Uterus (tissue), 4 donors: Measurements from ENCODE around the gene ARPP21. TPM values are rescaled to one million over a fixed set of nuclear protein-coding genes. Genes with fewer than 3 reads are reported as not detected.

Experiments used
- DNase-seq, 2 donors: peaks; one replicate each; pipeline ENCODE4 v3.0.0-alpha.2; 2019 to 2020
- H3K27ac ChIP-seq, 2 donors: fragments of 200-600 bp; sonication (generic); 1 replicate in 1 of 2; 2 replicates in 1 of 2; pipeline ENCODE4 v1.5.1; 2016 to 2018
- H3K27me3 ChIP-seq, 2 donors: fragments of 200-600 bp; sonication (generic); one replicate each; pipeline ENCODE4 v1.5.1; 2018 to 2019; ENCODE audit warnings: control low read depth in 1 of 2
- H3K36me3 ChIP-seq, 2 donors: fragments of 200-600 bp; sonication (generic); one replicate each; pipeline ENCODE4 v1.5.1; 2019; ENCODE audit warnings: control low read depth in 1 of 2
- H3K4me1 ChIP-seq, 2 donors: fragments of 200-600 bp; sonication (generic); one replicate each; pipeline ENCODE4 v1.5.1; 2018 to 2019; ENCODE audit warnings: control low read depth in 1 of 2
- H3K4me3 ChIP-seq, 2 donors: fragments of 200-600 bp; sonication (generic); 1 replicate in 1 of 2; 2 replicates in 1 of 2; pipeline ENCODE4 v1.5.1; 2018 to 2019; ENCODE audit warnings: mild to moderate bottlenecking in 1 of 2
- H3K9me3 ChIP-seq, 2 donors: fragments of 200-600 bp; sonication (generic); one replicate each; pipeline ENCODE4 v1.5.1; 2019; ENCODE audit warnings: control low read depth in 1 of 2
- POLR2A ChIP-seq, 2 donors: fragments of 450-650 bp; IDR thresholded peaks; one replicate each; pipeline ENCODE4 v1.6.1; 2016; ENCODE audit warnings: antibody characterized with exemption in 2 of 2, mild to moderate bottlenecking in 1 of 2, moderate library complexity in 1 of 2
- intact Hi-C: fragments of 100-400 bp; cut with DNase I; formaldehyde crosslinking; loops from one replicate; pipeline ENCODE4 v1.15.1; 2023; ENCODE audit warnings: low total_unique reads
- total RNA-seq, 4 donors: library from RNA; depleted of rRNA in 3 of 4; stranded (reverse); fragments of >200 nt in 3 of 4; gene quantifications; one replicate each; pipeline versions ENCODE4 v1.1.0 to v1.2.4, GENCODE V29; 2014 to 2023
- TF ChIP-seq, protein P1 (sequence below), 4 experiments: fragments of 200-600 bp in 2 of 4; fragments of 450-650 bp in 2 of 4; sonication (generic) in 2 of 4; IDR thresholded peaks; one replicate each; pipeline ENCODE4 v1.5.1; 2016 to 2019; ENCODE audit warnings: antibody characterized with exemption in 4 of 4, mild to moderate bottlenecking in 2 of 4, moderate library complexity in 1 of 4
- donor health status: DM: yes; HTN: yes; CAD: no.

Gene ARPP21
- total RNA-seq, 4 donors from 2014 or later: 1.2 TPM; not detected in 3

DNA sequence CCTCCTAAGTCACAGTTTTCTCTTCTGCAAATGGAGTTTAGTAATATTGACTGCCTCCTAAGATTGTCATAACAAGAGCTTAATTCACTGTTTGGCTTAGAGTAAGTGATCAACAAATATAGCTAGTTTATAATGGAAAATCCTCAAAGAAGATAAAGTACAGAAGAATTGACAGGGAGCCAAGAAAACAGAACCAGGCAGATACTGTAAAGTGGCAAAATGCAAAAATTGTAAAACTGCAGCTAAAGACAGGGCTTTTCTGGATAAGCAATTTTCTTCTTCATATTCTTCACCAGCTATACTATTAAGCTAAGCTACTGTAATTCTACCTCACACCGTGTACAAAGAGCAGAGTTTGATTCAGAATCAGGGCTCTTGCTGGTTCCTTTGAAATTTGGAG is 148.6 kb downstream of the ARPP21 start:
- no peak overlapping the region for H3K4me3 ChIP-seq
- H3K27ac ChIP-seq: no peak overlapping the region
- TF ChIP-seq POLR2A (IDR thresholded peaks at IDR 0.05): no peak
- TF ChIP-seq, protein P1, sequence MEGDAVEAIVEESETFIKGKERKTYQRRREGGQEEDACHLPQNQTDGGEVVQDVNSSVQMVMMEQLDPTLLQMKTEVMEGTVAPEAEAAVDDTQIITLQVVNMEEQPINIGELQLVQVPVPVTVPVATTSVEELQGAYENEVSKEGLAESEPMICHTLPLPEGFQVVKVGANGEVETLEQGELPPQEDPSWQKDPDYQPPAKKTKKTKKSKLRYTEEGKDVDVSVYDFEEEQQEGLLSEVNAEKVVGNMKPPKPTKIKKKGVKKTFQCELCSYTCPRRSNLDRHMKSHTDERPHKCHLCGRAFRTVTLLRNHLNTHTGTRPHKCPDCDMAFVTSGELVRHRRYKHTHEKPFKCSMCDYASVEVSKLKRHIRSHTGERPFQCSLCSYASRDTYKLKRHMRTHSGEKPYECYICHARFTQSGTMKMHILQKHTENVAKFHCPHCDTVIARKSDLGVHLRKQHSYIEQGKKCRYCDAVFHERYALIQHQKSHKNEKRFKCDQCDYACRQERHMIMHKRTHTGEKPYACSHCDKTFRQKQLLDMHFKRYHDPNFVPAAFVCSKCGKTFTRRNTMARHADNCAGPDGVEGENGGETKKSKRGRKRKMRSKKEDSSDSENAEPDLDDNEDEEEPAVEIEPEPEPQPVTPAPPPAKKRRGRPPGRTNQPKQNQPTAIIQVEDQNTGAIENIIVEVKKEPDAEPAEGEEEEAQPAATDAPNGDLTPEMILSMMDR (IDR thresholded peaks at IDR 0.05): no peak
- no peak for DNase-seq
- H3K36me3 ChIP-seq: no peaks in the 10 kb centered on the region
- H3K9me3 ChIP-seq: no peaks in the 10 kb centered on the region
- intact Hi-C loops: no loop called here
- H3K4me1 ChIP-seq: no peaks in the 10 kb centered on the region
- no peaks in the 10 kb centered on the region for H3K27me3 ChIP-seq

DNA sequence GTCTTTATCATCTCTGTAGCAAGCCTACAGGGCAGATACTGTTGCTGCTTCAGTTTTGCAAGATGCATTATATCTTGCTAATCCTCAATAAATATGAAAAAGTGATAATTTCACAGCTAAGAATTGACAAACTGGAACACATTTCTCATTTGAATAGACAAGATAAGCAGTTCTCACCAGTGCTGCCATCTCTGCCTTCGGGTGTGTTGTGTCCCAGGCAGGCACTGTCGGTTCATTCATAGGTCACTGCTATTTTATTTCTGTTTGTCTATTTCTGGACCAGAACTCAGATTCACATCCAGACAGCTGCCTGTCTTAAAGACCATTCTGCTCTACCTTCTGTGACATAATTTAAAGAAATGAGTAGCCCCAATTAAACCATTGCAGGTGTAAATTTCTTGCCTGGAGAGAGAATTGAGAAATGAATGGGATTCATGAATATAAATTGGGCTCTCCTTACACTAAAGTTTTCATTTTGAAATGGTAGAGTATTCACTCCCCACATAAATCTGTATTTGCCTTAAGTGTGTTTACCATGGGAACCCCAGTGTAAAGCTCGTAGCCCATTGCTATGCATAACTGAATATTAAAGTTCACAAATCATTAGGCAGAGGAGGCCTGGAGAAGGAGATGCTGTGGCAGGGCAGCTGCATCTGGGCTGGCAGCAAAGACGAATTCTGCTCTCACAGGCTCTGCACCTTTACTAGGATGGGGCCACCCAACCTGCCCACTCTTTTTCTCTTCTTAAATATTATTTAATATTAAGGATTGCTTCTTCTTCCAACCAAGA is 149.9 kb downstream of the ARPP21 start:
- Histone ChIP-seq H3K36me3 (no peaks in the 10 kb centered on the region), H3K4me3 (no peak overlapping the region), H3K4me1 (no peaks in the 10 kb centered on the region), H3K27me3 (no peaks in the 10 kb centered on the region), H3K9me3 (no peaks in the 10 kb centered on the region), H3K27ac (no peak overlapping the region)
- no peak for DNase-seq
- intact Hi-C loops: no loop called here
- no peak for TF ChIP-seq POLR2A (IDR thresholded peaks at IDR 0.05)
- TF ChIP-seq, protein P1 (IDR thresholded peaks at IDR 0.05): no peak

DNA sequence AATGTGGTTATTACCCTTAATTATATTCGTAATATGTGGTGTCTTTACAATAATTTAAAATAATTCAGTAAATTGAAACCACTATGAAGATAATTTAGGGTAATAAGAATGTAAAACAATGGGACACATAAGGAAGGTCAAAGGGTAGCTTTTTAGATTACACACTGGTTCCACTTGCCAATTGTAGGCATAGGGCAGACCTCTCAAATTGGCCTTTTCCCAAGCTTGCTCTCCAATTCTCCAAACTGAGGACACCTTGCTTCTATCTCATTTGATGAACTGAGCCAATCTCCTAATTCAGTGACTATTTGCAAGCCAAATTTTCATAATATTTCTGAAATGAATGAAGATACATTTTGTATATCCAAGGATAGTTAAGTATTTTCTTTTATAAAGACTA is 151.4 kb downstream of the ARPP21 start:
- H3K4me1 ChIP-seq: no peaks in the 10 kb centered on the region
- no peak for DNase-seq
- no peaks in the 10 kb centered on the region for H3K27me3 ChIP-seq
- no peak overlapping the region for H3K4me3 ChIP-seq
- TF ChIP-seq, protein P1 (IDR thresholded peaks at IDR 0.05): no peak
- no peak for TF ChIP-seq POLR2A (IDR thresholded peaks at IDR 0.05)
- intact Hi-C loops: no loop called here
- H3K36me3 ChIP-seq: no peaks in the 10 kb centered on the region
- no peak overlapping the region for H3K27ac ChIP-seq
- H3K9me3 ChIP-seq: no peaks in the 10 kb centered on the region

DNA sequence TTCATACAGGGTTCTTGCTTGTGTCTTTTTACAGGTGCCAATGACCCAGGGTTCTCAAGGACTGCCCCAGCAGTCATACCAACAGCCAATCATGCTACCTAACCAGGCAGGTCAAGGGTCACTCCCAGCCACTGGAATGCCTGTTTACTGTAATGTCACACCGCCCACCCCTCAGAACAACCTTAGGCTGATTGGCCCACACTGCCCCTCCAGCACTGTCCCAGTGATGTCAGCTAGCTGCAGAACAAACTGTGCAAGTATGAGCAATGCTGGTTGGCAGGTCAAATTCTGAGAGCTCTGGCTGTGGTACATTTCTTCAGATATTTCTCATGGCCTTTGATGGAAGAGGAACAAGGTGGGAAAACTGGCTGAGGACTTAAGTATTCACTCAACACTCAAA is 154.3 kb downstream of the ARPP21 start:
- Histone ChIP-seq H3K36me3 (no peaks in the 10 kb centered on the region), H3K4me1 (no peaks in the 10 kb centered on the region), H3K27me3 (no peaks in the 10 kb centered on the region), H3K9me3 (no peaks in the 10 kb centered on the region), H3K27ac (no peak overlapping the region), H3K4me3 (no peak overlapping the region)
- no peak for DNase-seq
- TF ChIP-seq, protein P1 (IDR thresholded peaks at IDR 0.05): no peak
- TF ChIP-seq POLR2A (IDR thresholded peaks at IDR 0.05): no peak
- intact Hi-C loops: no loop called here

DNA sequence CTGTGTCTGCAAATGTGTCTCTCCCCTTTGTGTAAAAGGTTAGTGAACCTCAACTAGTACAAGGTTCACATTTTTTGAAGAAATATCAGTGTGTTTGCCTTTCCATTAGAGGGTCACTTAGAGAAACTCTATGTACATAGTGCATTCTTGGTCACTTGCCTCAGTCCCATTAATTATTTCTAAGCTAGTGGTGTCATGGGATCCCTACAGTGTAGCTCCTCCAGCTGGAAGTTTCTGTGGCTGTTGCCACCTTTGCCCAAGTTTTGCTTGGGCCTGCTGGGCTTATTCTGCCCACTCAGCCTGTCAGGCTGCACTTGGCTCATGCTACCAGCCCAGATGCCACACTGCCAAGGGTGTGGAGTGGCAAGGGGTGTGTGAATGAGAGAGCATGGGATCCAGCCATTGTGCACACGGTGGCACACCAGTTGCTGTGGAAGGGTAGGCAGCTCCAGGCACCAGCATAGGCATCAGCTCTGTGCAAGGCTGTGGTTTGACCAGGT is 161.7 kb downstream of the ARPP21 start:
- no peak overlapping the region for H3K4me3 ChIP-seq
- no peaks in the 10 kb centered on the region for H3K4me1 ChIP-seq
- TF ChIP-seq POLR2A (IDR thresholded peaks at IDR 0.05): no peak
- intact Hi-C loops: no loop called here
- H3K9me3 ChIP-seq: no peaks in the 10 kb centered on the region
- H3K27me3 ChIP-seq: no peaks in the 10 kb centered on the region
- DNase-seq: no peak
- no peak overlapping the region for H3K27ac ChIP-seq
- H3K36me3 ChIP-seq: no peaks in the 10 kb centered on the region
